ENCODE data around the gene SUPV3L1. TPM values are rescaled to one million over a fixed set of nuclear protein-coding genes. Genes with fewer than 3 reads are reported as not detected.

SUPV3L1 gene
- total and polyA plus RNA-seq, 9 of the 15 experiments (the other 6 are each of a cell fraction or from before 2014, with no cell fraction given), result 45.2 to 156 (median 92.6) TPM

DNA sequence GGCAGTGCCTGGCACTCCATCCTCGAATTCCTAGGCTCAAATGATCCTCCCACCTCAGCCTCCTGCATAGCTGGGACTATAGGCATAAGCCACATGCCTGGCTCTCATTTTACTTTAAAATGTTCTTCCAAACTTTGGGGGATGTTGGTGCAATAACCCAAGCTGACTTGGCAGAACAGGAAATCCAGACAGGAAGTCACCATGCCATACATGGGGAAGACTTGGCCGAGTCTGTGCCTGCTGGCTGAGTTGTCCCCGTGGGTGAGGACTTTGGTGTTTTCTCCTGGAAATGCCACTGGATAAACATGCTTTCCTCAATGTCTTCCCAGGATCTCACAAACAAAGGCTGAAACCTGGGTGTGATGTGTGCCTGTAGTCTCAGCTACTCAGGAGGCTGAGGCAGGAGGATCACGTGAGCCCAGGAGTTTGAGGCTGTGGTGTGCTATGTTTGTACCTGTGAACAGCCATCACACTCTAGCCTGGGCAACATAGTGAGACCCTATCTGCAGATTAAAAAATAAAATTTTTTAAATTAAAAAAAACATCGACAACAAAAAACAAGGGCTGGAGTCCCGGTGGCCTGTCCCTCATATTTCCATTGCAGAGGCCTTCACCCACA lies 59.9 kb downstream of the SUPV3L1 start:
- TF ChIP-seq ZNF121 (CRISPR knock-in tag; conservative IDR thresholded peaks at IDR 0.05), result peak; percentile 76
- TF ChIP-seq, protein P1, sequence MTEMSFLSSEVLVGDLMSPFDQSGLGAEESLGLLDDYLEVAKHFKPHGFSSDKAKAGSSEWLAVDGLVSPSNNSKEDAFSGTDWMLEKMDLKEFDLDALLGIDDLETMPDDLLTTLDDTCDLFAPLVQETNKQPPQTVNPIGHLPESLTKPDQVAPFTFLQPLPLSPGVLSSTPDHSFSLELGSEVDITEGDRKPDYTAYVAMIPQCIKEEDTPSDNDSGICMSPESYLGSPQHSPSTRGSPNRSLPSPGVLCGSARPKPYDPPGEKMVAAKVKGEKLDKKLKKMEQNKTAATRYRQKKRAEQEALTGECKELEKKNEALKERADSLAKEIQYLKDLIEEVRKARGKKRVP (CRISPR knock-in tag; IDR thresholded peaks at IDR 0.05), result no peak
- intact Hi-C loops (cut with micrococcal nuclease), result loop anchor here (10.0 kb wide), 1 partner anchor 395 kb away; the partner anchor contains the start of gene FAM241B
- Histone ChIP-seq H3K27ac (ENCODE audit: extremely low read depth, low read depth, low read length) (no peak overlapping the region), H2AFZ (ENCODE audit: low read depth, low read length) (no peak overlapping the region), H3K9me1 (ENCODE audit: control insufficient read depth, insufficient read depth, low read length) (no peaks in the 10 kb centered on the region), H3K36me3 (ENCODE audit: control insufficient read depth, insufficient read depth, low read length) (no peaks in the 10 kb centered on the region), H4K20me1 (replicated peaks; ENCODE audit: control insufficient read depth, insufficient read depth, low read length) (no peaks in the 10 kb centered on the region), H3K4me1 (replicated peaks in 1 of 2; ENCODE audit: control insufficient read depth in 2 of 2, insufficient read depth in 2 of 2, low read length in 2 of 2) (peaks cover 16 to 22% of the 10 kb centered on the region in 2 experiments; a peak in 4 of 5 replicates), H3K9me3 (replicated peaks; ENCODE audit: control insufficient read depth, insufficient read depth, low read depth, low read length) (no peaks in the 10 kb centered on the region), H3K27me3 (ENCODE audit: control insufficient read depth in 2 of 2, insufficient read depth in 2 of 2, low read length in 2 of 2) (no peaks in the 10 kb centered on the region), H3K4me2 (ENCODE audit: insufficient read depth, low read length) (no peak overlapping the region), H3K4me3 (no peak overlapping the region), H3K79me2 (ENCODE audit: control insufficient read depth, insufficient read depth, low read length) (no peaks in the 10 kb centered on the region), H3K9ac (ENCODE audit: insufficient read depth in 1 of 2, low read depth in 2 of 2, low read length in 2 of 2) (peak overlapping the region in 1 of 2 experiments; percentile 21; a peak in 1 of 4 replicates)
- in situ Hi-C loops (cut with MboI), result loop anchor here (25.0 kb wide), 1 partner anchor 397 kb away; the partner anchor contains the start of gene FAM241B
- WGBS (ENCODE audit: insufficient coverage, low coverage, missing lambda C conversion rate), result 69% methylated on average over 6 of the region's 6 CpGs
- BruUV-seq (replicated peaks), result no TSS peak
- no peak for FAIRE-seq
- CTCF ChIA-PET (ENCODE audit: low intra/inter-chr PET ratio), result interaction anchor here (0.5 kb wide), 1 partner anchor 168 kb away, joined by 3 read pairs; no protein-coding TSS in a partner anchor
- DNase-seq (ENCODE audit: extremely low read depth in 1 of 4, low spot score in 3 of 4), result no peak
- ATAC-seq, result no peak
- POLR2A ChIA-PET, result interaction anchor here (0.6 to 2.6 kb wide), 7 partner anchors 28 to 263 kb away, joined by 3 to 14 read pairs (median 3); no protein-coding TSS in a partner anchor

DNA sequence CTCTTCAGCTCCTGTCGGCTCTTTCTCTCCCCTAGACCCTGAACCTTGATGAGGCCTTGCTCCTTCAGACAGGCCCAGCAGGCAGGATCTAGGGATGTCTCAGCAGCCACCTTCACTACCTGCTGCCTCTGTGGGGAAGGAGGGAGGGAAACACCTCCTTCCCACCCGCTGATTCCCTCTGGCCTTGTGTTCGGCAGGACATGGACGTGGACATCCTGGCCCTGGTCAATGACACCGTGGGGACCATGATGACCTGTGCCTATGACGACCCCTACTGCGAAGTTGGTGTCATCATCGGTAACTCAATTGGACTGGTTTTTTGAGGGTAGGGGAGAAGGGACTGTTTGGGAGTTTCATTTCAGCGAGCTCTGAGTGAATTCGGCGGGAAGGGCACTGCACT lies 60.4 kb downstream of the SUPV3L1 start:
- FAIRE-seq, result no peak
- Histone ChIP-seq H3K36me3 (ENCODE audit: control insufficient read depth, insufficient read depth, low read length) (no peaks in the 10 kb centered on the region), H4K20me1 (replicated peaks; ENCODE audit: control insufficient read depth, insufficient read depth, low read length) (no peaks in the 10 kb centered on the region), H3K79me2 (ENCODE audit: control insufficient read depth, insufficient read depth, low read length) (no peaks in the 10 kb centered on the region), H3K27me3 (ENCODE audit: control insufficient read depth in 2 of 2, insufficient read depth in 2 of 2, low read length in 2 of 2) (no peaks in the 10 kb centered on the region), H3K9ac (ENCODE audit: insufficient read depth in 1 of 2, low read depth in 2 of 2, low read length in 2 of 2) (peak overlapping the region in 1 of 2 experiments; percentile 65; a peak in 1 of 4 replicates), H3K4me3 (no peak overlapping the region), H3K9me3 (replicated peaks; ENCODE audit: control insufficient read depth, insufficient read depth, low read depth, low read length) (no peaks in the 10 kb centered on the region), H3K27ac (ENCODE audit: extremely low read depth, low read depth, low read length) (no peak overlapping the region), H2AFZ (ENCODE audit: low read depth, low read length) (no peak overlapping the region), H3K9me1 (ENCODE audit: control insufficient read depth, insufficient read depth, low read length) (no peaks in the 10 kb centered on the region), H3K4me2 (ENCODE audit: insufficient read depth, low read length) (no peak overlapping the region), H3K4me1 (replicated peaks in 1 of 2; ENCODE audit: control insufficient read depth in 2 of 2, insufficient read depth in 2 of 2, low read length in 2 of 2) (peaks cover 16 to 22% of the 10 kb centered on the region in 2 experiments; a peak in 4 of 5 replicates)
- ChIA-PET CTCF (ENCODE audit: low intra/inter-chr PET ratio) (no interaction called here), POLR2A (interaction anchor here (0.6 to 2.6 kb wide), 3 partner anchors 77 to 264 kb away, joined by 3 to 8 read pairs (median 3); no protein-coding TSS in a partner anchor)
- no peak for ATAC-seq
- intact Hi-C loops (cut with micrococcal nuclease) (no loop called here), in situ Hi-C loops (cut with MboI) (loop anchor here (25.0 kb wide), 1 partner anchor 397 kb away; the partner anchor contains the start of gene FAM241B)
- 81% methylated on average over 10 of the region's 11 CpGs for WGBS (ENCODE audit: insufficient coverage, low coverage, missing lambda C conversion rate)
- no TSS peak for BruUV-seq (replicated peaks)
- no peak for DNase-seq (ENCODE audit: extremely low read depth in 1 of 4, low spot score in 3 of 4)
- TF ChIP-seq HCFC1 (IDR thresholded peaks at IDR 0.05; ENCODE audit: low read depth, low read length) (no peak), NFIC (IDR thresholded peaks at IDR 0.05) (no peak), ARHGAP35 (IDR thresholded peaks at IDR 0.05; ENCODE audit: partially characterized antibody) (no peak)
- TF ChIP-seq, protein P2, sequence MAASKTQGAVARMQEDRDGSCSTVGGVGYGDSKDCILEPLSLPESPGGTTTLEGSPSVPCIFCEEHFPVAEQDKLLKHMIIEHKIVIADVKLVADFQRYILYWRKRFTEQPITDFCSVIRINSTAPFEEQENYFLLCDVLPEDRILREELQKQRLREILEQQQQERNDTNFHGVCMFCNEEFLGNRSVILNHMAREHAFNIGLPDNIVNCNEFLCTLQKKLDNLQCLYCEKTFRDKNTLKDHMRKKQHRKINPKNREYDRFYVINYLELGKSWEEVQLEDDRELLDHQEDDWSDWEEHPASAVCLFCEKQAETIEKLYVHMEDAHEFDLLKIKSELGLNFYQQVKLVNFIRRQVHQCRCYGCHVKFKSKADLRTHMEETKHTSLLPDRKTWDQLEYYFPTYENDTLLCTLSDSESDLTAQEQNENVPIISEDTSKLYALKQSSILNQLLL (CRISPR knock-in tag; IDR thresholded peaks at IDR 0.05; ENCODE audit: borderline replicate concordance), result no peak
- TF ChIP-seq, protein P3, sequence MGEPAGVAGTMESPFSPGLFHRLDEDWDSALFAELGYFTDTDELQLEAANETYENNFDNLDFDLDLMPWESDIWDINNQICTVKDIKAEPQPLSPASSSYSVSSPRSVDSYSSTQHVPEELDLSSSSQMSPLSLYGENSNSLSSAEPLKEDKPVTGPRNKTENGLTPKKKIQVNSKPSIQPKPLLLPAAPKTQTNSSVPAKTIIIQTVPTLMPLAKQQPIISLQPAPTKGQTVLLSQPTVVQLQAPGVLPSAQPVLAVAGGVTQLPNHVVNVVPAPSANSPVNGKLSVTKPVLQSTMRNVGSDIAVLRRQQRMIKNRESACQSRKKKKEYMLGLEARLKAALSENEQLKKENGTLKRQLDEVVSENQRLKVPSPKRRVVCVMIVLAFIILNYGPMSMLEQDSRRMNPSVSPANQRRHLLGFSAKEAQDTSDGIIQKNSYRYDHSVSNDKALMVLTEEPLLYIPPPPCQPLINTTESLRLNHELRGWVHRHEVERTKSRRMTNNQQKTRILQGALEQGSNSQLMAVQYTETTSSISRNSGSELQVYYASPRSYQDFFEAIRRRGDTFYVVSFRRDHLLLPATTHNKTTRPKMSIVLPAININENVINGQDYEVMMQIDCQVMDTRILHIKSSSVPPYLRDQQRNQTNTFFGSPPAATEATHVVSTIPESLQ (CRISPR knock-in tag; IDR thresholded peaks at IDR 0.05), result no peak
- TF ChIP-seq, protein P4, sequence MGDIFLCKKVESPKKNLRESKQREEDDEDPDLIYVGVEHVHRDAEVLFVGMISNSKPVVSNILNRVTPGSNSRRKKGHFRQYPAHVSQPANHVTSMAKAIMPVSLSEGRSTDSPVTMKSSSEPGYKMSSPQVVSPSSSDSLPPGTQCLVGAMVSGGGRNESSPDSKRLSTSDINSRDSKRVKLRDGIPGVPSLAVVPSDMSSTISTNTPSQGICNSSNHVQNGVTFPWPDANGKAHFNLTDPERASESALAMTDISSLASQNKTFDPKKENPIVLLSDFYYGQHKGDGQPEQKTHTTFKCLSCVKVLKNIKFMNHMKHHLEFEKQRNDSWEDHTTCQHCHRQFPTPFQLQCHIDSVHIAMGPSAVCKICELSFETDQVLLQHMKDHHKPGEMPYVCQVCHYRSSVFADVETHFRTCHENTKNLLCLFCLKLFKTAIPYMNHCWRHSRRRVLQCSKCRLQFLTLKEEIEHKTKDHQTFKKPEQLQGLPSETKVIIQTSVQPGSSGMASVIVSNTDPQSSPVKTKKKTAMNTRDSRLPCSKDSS (IDR thresholded peaks at IDR 0.05; ENCODE audit: low read depth, partially characterized antibody), result no peak

Measured in K562 (cell line).